Vagina (tissue), 2 donors: Measurements from ENCODE around the gene TCEANC2.

ENCODE experiments used
- POLR2A ChIP-seq, 2 donors: fragments of 450-650 bp; IDR thresholded peaks; one replicate each; pipeline ENCODE4 v1.6.1; 2017; ENCODE audit warnings: antibody characterized with exemption in 2 of 2, mild to moderate bottlenecking in 2 of 2, moderate library complexity in 2 of 2
- POLR2AphosphoS5 ChIP-seq, 2 donors: sonication (generic); formaldehyde crosslinking; IDR thresholded peaks; one replicate each; pipeline ENCODE4 v1.9.0; 2017; ENCODE audit warnings: antibody characterized with exemption in 2 of 2, mild to moderate bottlenecking in 2 of 2, low read depth in 1 of 2; ENCODE audit not compliant: insufficient read depth in 1 of 2
- TF ChIP-seq, protein P1 (sequence below), 3 experiments: fragments of 450-650 bp in 2 of 3; fragments of 200-600 bp in 1 of 3; sonication (generic) in 1 of 3; IDR thresholded peaks; one replicate each; pipeline ENCODE4 v1.5.1; 2017 to 2019; ENCODE audit warnings: antibody characterized with exemption in 3 of 3, mild to moderate bottlenecking in 2 of 3, moderate library complexity in 2 of 3

DNA sequence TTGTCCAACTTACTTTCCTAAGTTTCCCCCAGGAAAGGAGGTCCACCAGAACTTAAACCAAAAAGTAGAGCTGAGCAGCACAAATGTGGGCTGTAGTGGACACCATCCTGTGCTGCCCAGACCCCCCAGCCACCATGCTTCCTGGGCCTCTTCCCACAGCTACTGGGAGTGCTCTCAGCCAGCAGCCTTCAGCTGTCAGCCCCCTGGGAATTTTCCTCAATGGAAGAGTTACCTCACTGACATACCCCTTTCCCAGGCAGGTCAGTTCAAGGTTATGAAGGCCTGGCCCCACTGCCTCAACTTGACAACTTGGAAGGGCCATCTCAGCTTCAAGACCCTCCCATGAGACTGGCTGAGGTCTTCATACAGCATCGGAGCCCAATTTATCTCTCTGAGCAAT is 51.7 kb downstream of the TCEANC2 start:
- TF ChIP-seq, protein P1, sequence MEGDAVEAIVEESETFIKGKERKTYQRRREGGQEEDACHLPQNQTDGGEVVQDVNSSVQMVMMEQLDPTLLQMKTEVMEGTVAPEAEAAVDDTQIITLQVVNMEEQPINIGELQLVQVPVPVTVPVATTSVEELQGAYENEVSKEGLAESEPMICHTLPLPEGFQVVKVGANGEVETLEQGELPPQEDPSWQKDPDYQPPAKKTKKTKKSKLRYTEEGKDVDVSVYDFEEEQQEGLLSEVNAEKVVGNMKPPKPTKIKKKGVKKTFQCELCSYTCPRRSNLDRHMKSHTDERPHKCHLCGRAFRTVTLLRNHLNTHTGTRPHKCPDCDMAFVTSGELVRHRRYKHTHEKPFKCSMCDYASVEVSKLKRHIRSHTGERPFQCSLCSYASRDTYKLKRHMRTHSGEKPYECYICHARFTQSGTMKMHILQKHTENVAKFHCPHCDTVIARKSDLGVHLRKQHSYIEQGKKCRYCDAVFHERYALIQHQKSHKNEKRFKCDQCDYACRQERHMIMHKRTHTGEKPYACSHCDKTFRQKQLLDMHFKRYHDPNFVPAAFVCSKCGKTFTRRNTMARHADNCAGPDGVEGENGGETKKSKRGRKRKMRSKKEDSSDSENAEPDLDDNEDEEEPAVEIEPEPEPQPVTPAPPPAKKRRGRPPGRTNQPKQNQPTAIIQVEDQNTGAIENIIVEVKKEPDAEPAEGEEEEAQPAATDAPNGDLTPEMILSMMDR (IDR thresholded peaks at IDR 0.05) = no peak
- no peak for TF ChIP-seq POLR2A (IDR thresholded peaks at IDR 0.05)
- no peak for TF ChIP-seq POLR2AphosphoS5 (IDR thresholded peaks at IDR 0.05; ENCODE audit: insufficient read depth in 1 of 2, low read depth in 1 of 2)
